Measurements from ENCODE around the gene CACNA1B.

DNA sequence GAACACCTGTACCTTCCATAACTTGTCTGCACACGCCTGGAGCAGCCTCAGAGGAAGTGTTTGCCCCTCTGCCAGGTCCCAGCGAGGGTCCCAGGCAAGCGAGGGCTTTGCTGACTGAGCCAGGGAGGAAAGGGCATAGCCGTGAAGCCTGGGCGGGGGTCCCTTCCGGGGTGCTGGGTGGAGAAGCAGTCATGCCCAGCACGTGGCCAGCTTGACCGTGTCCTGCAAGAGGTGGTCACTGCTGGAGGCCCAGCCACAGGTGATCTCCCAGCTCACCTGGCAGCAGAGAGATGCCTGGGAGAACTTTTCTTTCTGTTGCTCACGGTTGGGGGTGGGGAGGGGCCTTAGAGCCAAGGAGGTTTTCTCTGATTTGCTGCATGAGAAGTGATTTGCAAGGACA, 195.3 kb downstream of the CACNA1B start:
- TF ChIP-seq, protein P1, sequence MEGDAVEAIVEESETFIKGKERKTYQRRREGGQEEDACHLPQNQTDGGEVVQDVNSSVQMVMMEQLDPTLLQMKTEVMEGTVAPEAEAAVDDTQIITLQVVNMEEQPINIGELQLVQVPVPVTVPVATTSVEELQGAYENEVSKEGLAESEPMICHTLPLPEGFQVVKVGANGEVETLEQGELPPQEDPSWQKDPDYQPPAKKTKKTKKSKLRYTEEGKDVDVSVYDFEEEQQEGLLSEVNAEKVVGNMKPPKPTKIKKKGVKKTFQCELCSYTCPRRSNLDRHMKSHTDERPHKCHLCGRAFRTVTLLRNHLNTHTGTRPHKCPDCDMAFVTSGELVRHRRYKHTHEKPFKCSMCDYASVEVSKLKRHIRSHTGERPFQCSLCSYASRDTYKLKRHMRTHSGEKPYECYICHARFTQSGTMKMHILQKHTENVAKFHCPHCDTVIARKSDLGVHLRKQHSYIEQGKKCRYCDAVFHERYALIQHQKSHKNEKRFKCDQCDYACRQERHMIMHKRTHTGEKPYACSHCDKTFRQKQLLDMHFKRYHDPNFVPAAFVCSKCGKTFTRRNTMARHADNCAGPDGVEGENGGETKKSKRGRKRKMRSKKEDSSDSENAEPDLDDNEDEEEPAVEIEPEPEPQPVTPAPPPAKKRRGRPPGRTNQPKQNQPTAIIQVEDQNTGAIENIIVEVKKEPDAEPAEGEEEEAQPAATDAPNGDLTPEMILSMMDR (IDR thresholded peaks at IDR 0.05) = no peak
- TF ChIP-seq POLR2AphosphoS5 (IDR thresholded peaks at IDR 0.05; ENCODE audit: low read depth, low read length) = no peak
- TF ChIP-seq TAF1 (IDR thresholded peaks at IDR 0.05; ENCODE audit: borderline replicate concordance, low read depth, low read length) = no peak
- no peak for TF ChIP-seq ELF1 (IDR thresholded peaks at IDR 0.05)

All from SK-N-SH (cell line).